ENCODE results near the gene CYTH1. TPM values are rescaled to one million over a fixed set of nuclear protein-coding genes. Genes with fewer than 3 reads are reported as not detected.
"Not testable (repeated sequence)": the region's sequence is repeated elsewhere in the genome, so short reads cannot be mapped to it uniquely, and the experiment has no call there.

Gene CYTH1
- total RNA-seq, 2 experiments from 2014 or later = 145 to 149 TPM

- peaks cover 14% of the 10 kb centered on the region for H3K36me3 Mint-ChIP-seq (ENCODE audit: low read depth)
- CTCF ChIA-PET = interaction anchor here (1.0 kb wide), 1 partner anchor 25 kb away, joined by 3 read pairs; no protein-coding TSS in a partner anchor
- H3K9me3 Mint-ChIP-seq = no peaks in the 10 kb centered on the region
- H3K27ac Mint-ChIP-seq = peak overlapping the region; percentile 18
- no peaks in the 10 kb centered on the region for H3K27me3 Mint-ChIP-seq (ENCODE audit: low read depth)
- DNase-seq = no peak
- intact Hi-C loops (cut with micrococcal nuclease) = loop anchor here (2.0 kb wide), 1 partner anchor 57 kb away; the partner anchor contains the start of gene USP36
- peak overlapping the region; percentile 6 for H3K4me3 Mint-ChIP-seq
- peaks cover 53% of the 10 kb centered on the region for H3K4me1 Mint-ChIP-seq (ENCODE audit: low read depth)
Observed at GRCh38 chr17:78783711-78784324, 1.7 kb upstream of the CYTH1 start.

- Mint-ChIP-seq H3K27me3 (ENCODE audit: low read depth) (no peaks in the 10 kb centered on the region), H3K4me1 (ENCODE audit: low read depth) (peaks cover 54% of the 10 kb centered on the region), H3K4me3 (peak overlapping the region; percentile 82), H3K36me3 (ENCODE audit: low read depth) (peaks cover 9% of the 10 kb centered on the region), H3K9me3 (no peaks in the 10 kb centered on the region), H3K27ac (peak overlapping the region; percentile 97)
- peak; percentile 57 for DNase-seq
- CTCF ChIA-PET = interaction anchor here (1.0 to 2.0 kb wide), 2 partner anchors 10 to 41 kb away, joined by 3 to 7 read pairs; no protein-coding TSS in a partner anchor
- intact Hi-C loops (cut with micrococcal nuclease) = no loop called here
Observed at GRCh38 chr17:78781104-78781892, 775 bp downstream of the CYTH1 start.

DNA sequence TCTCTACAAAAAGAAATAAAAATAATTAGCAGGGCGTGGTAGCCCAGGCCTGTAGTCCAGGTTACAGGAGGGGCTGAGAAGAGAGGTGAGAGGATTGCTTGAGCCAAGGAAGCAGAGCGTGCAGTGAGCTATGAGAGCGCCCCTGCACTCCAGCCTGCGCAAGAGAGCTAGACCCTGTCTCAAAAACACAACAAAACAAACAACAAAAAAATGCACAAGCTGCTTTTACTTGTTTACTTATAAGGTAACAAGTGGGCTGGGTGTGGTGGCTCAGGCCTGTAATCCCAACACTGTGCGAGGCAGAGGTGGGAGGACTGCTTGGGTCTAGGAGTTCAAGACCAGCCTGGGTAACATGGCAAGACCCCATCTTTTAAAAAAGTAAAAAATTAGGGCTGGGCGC lies 1.7 kb downstream of the CYTH1 start:
- H3K36me3 Mint-ChIP-seq (ENCODE audit: low read depth) = peaks cover 9% of the 10 kb centered on the region
- CTCF ChIA-PET = interaction anchor here (0.6 to 2.0 kb wide), 5 partner anchors 9 to 43 kb away, joined by 3 to 7 read pairs (median 3); no protein-coding TSS in a partner anchor
- intact Hi-C loops (cut with micrococcal nuclease) = loop anchor here (1.0 kb wide), 1 partner anchor 8 kb away; no protein-coding TSS in a partner anchor
- peak overlapping the region; percentile 82 for H3K4me3 Mint-ChIP-seq
- H3K9me3 Mint-ChIP-seq = no peaks in the 10 kb centered on the region
- no peak for DNase-seq
- H3K4me1 Mint-ChIP-seq (ENCODE audit: low read depth) = peaks cover 55% of the 10 kb centered on the region
- no peaks in the 10 kb centered on the region for H3K27me3 Mint-ChIP-seq (ENCODE audit: low read depth)
- H3K27ac Mint-ChIP-seq = peak overlapping the region; percentile 97

GRCh38 chr17:78779850-78780249 lies 2.2 kb downstream of the CYTH1 start:
- peak overlapping the region; percentile 82 for H3K4me3 Mint-ChIP-seq
- DNase-seq = peak; percentile 83
- no peaks in the 10 kb centered on the region for H3K9me3 Mint-ChIP-seq
- CTCF ChIA-PET = interaction anchor here (0.5 to 2.0 kb wide), 6 partner anchors 9 to 45 kb away, joined by 3 to 7 read pairs (median 4); no protein-coding TSS in a partner anchor
- peaks cover 9% of the 10 kb centered on the region for H3K36me3 Mint-ChIP-seq (ENCODE audit: low read depth)
- H3K27ac Mint-ChIP-seq = peak overlapping the region; percentile 97
- intact Hi-C loops (cut with micrococcal nuclease) = loop anchor here (1.0 to 10.0 kb wide), 9 partner anchors 8 to 1325 kb away; partner anchors contain the start of gene TMC8
- no peaks in the 10 kb centered on the region for H3K27me3 Mint-ChIP-seq (ENCODE audit: low read depth)
- H3K4me1 Mint-ChIP-seq (ENCODE audit: low read depth) = peaks cover 51% of the 10 kb centered on the region

GRCh38 chr17:78779286-78779651 lies 2.8 kb downstream of the CYTH1 start:
- peak overlapping the region; percentile 97 for H3K27ac Mint-ChIP-seq
- CTCF ChIA-PET = interaction anchor here (0.5 to 2.0 kb wide), 4 partner anchors 8 to 45 kb away, joined by 3 to 7 read pairs (median 4); no protein-coding TSS in a partner anchor
- H3K4me1 Mint-ChIP-seq (ENCODE audit: low read depth) = peaks cover 45% of the 10 kb centered on the region
- peak overlapping the region; percentile 82 for H3K4me3 Mint-ChIP-seq
- not testable (repeated sequence) for H3K9me3 Mint-ChIP-seq; H3K27me3 Mint-ChIP-seq (ENCODE audit: low read depth); DNase-seq; H3K36me3 Mint-ChIP-seq (ENCODE audit: low read depth)
- intact Hi-C loops (cut with micrococcal nuclease) = loop anchor here (1.0 to 10.0 kb wide), 8 partner anchors 20 to 1324 kb away; partner anchors contain the start of gene TMC8

GRCh38 chr17:78777881-78778280 lies 4.2 kb downstream of the CYTH1 start:
- H3K4me1 Mint-ChIP-seq (ENCODE audit: low read depth) = peaks cover 46% of the 10 kb centered on the region
- H3K4me3 Mint-ChIP-seq = peak overlapping the region; percentile 58
- H3K27ac Mint-ChIP-seq = peak overlapping the region; percentile 97
- no peaks in the 10 kb centered on the region for H3K27me3 Mint-ChIP-seq (ENCODE audit: low read depth)
- CTCF ChIA-PET = interaction anchor here (0.7 to 1.0 kb wide), 3 partner anchors 10 to 40 kb away, joined by 3 to 4 read pairs (median 3); no protein-coding TSS in a partner anchor
- peaks cover 9% of the 10 kb centered on the region for H3K36me3 Mint-ChIP-seq (ENCODE audit: low read depth)
- intact Hi-C loops (cut with micrococcal nuclease) = loop anchor here (2.0 to 10.0 kb wide), 7 partner anchors 39 to 1323 kb away; partner anchors contain the start of gene TMC8
- no peak for DNase-seq
- H3K9me3 Mint-ChIP-seq = no peaks in the 10 kb centered on the region

DNA sequence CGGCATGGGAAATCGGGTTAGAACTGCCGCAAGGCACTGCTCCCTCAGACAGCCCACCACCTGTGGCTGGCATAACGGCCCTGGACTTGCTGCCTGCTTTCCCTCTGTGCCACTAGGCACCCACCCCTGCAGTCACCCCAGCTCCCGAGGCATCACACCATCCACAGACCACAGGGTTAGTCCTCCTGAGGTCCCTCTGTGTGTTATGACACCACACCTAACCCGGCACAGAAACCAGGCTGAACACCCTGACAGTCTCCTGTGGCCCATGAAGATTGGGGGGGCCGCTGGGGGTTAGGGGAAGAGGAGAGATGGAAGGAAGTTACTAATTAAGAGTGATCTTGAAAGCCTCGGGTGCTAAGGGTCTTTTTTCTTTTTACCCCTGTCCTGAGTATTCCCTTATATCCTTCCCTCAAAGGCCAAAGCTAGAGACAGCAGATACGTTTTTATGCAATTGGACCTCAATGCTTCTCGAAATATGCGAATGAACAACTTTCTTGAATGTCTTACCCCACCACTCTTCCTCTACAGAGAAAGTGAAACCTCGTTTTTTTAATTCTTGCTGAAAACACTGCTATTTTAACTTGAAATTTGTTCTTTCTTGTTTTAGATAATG lies 7.0 kb downstream of the CYTH1 start:
- Mint-ChIP-seq H3K27me3 (ENCODE audit: low read depth) (no peaks in the 10 kb centered on the region), H3K27ac (peak overlapping the region; percentile 97), H3K4me1 (ENCODE audit: low read depth) (peaks cover 65% of the 10 kb centered on the region), H3K36me3 (ENCODE audit: low read depth) (peaks cover 10% of the 10 kb centered on the region), H3K4me3 (peak overlapping the region; percentile 82), H3K9me3 (no peaks in the 10 kb centered on the region)
- intact Hi-C loops (cut with micrococcal nuclease) = loop anchor here (1.0 to 10.0 kb wide), 6 partner anchors 27 to 1320 kb away; partner anchors contain the start of gene TMC8
- CTCF ChIA-PET = interaction anchor here (0.7 kb wide), 1 partner anchor 63 kb away, joined by 3 read pairs; no protein-coding TSS in a partner anchor
- peak; percentile 86 for DNase-seq

- DNase-seq = no peak
Observed at GRCh38 chr17:78774453-78774852, 7.6 kb downstream of the CYTH1 start.

GRCh38 chr17:78771758-78772382 lies 10.2 kb downstream of the CYTH1 start:
- H3K27me3 Mint-ChIP-seq (ENCODE audit: low read depth) = no peaks in the 10 kb centered on the region
- peaks cover 43% of the 10 kb centered on the region for H3K4me1 Mint-ChIP-seq (ENCODE audit: low read depth)
- H3K9me3 Mint-ChIP-seq = no peaks in the 10 kb centered on the region
- peak overlapping the region; percentile 97 for H3K27ac Mint-ChIP-seq
- peak overlapping the region; percentile 72 for H3K4me3 Mint-ChIP-seq
- no peak for DNase-seq
- peaks cover 3% of the 10 kb centered on the region for H3K36me3 Mint-ChIP-seq (ENCODE audit: low read depth)
- CTCF ChIA-PET = interaction anchor here (1.3 to 1.4 kb wide), 2 partner anchors 8 to 13 kb away, joined by 7 to 9 read pairs; no protein-coding TSS in a partner anchor
- intact Hi-C loops (cut with micrococcal nuclease) = loop anchor here (1.0 to 10.0 kb wide), 5 partner anchors 8 to 1317 kb away; partner anchors contain the start of gene TMC8

More at GRCh38 chr17:78774453-78774852, 7.6 kb downstream of the CYTH1 start:
- CTCF ChIA-PET = no interaction called here
- peaks cover 5% of the 10 kb centered on the region for H3K36me3 Mint-ChIP-seq (ENCODE audit: low read depth)
- H3K9me3 Mint-ChIP-seq = no peaks in the 10 kb centered on the region
- peaks cover 60% of the 10 kb centered on the region for H3K4me1 Mint-ChIP-seq (ENCODE audit: low read depth)
- H3K27ac Mint-ChIP-seq = peak overlapping the region; percentile 97
- H3K4me3 Mint-ChIP-seq = peak overlapping the region; percentile 82
- intact Hi-C loops (cut with micrococcal nuclease) = loop anchor here (10.0 kb wide), 3 partner anchors 640 to 1320 kb away; partner anchors contain the start of gene TMC8
- no peaks in the 10 kb centered on the region for H3K27me3 Mint-ChIP-seq (ENCODE audit: low read depth)

GRCh38 chr17:78769196-78769773 lies 12.8 kb downstream of the CYTH1 start:
- H3K27me3 Mint-ChIP-seq (ENCODE audit: low read depth) = no peaks in the 10 kb centered on the region
- CTCF ChIA-PET = interaction anchor here (0.6 to 2.0 kb wide), 9 partner anchors 10 to 60 kb away, joined by 3 to 9 read pairs (median 6); no protein-coding TSS in a partner anchor
- H3K4me3 Mint-ChIP-seq = no peak overlapping the region
- intact Hi-C loops (cut with micrococcal nuclease) = loop anchor here (1.0 kb wide), 1 partner anchor 10 kb away; no protein-coding TSS in a partner anchor
- H3K4me1 Mint-ChIP-seq (ENCODE audit: low read depth) = peaks cover 42% of the 10 kb centered on the region
- no peak overlapping the region for H3K27ac Mint-ChIP-seq
- no peaks in the 10 kb centered on the region for H3K9me3 Mint-ChIP-seq
- DNase-seq = peak; percentile 54
- peaks cover 3% of the 10 kb centered on the region for H3K36me3 Mint-ChIP-seq (ENCODE audit: low read depth)

- intact Hi-C loops (cut with micrococcal nuclease) = no loop called here
- H3K36me3 Mint-ChIP-seq (ENCODE audit: low read depth) = peaks cover 3% of the 10 kb centered on the region
- no peaks in the 10 kb centered on the region for H3K9me3 Mint-ChIP-seq
- DNase-seq = no peak
- H3K27ac Mint-ChIP-seq = no peak overlapping the region
- H3K27me3 Mint-ChIP-seq (ENCODE audit: low read depth) = no peaks in the 10 kb centered on the region
- H3K4me1 Mint-ChIP-seq (ENCODE audit: low read depth) = peaks cover 41% of the 10 kb centered on the region
- CTCF ChIA-PET = interaction anchor here (0.9 to 2.0 kb wide), 3 partner anchors 10 to 20 kb away, joined by 3 to 9 read pairs (median 7); no protein-coding TSS in a partner anchor
- no peak overlapping the region for H3K4me3 Mint-ChIP-seq
Observed at GRCh38 chr17:78767806-78768205, 14.3 kb downstream of the CYTH1 start.

Data from activated naive CD4-positive, alpha-beta T cell treated with anti-CD3 and anti-CD28 coated beads for 36 hours (primary cell).